Measurements from ENCODE around the gene KCNK3. TPM values are rescaled to one million over a fixed set of nuclear protein-coding genes. Genes with fewer than 3 reads are reported as not detected.

KCNK3 gene
- total and polyA plus RNA-seq, 4 donors: 6.7 to 29.9 (median 20.0) TPM

DNA sequence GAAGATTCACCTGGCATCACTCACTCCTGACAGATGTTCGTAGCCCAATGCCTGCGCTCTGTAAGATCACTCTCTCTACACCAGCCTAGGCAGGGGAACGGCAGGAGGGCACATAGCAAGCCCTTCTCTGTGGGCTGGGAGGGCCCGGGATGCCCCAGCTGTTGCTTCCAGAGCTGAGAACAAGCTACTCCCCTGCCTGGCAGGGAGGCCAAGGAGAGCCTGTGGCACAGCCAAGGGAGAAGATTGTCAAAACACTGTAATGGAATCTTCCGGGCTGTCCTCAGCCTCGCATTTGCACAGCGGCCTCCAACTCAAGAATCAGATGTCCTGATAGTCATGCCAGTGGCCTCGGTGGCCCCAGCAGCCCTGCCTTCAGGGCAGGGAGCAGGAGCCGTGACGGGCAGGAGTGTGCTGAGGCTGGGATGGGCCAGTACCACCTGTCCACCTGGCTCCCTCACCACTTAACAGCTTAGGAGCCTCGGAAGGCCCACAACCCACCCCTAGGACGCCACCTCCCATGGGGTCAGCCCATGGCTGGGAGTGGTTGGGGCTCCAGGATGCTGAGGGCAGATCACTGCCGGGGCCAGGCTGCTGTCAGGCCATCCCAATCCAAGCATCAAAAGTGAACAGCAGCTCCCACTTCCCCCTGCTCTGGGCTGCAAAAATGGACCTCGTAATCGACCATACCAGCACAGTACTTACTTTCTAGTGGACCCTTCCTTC, 49.7 kb downstream of the KCNK3 start:
- DNase-seq (no peak), ATAC-seq (ENCODE audit: insufficient read depth, low FRiP score) (no peak)
- TF ChIP-seq, protein P1, sequence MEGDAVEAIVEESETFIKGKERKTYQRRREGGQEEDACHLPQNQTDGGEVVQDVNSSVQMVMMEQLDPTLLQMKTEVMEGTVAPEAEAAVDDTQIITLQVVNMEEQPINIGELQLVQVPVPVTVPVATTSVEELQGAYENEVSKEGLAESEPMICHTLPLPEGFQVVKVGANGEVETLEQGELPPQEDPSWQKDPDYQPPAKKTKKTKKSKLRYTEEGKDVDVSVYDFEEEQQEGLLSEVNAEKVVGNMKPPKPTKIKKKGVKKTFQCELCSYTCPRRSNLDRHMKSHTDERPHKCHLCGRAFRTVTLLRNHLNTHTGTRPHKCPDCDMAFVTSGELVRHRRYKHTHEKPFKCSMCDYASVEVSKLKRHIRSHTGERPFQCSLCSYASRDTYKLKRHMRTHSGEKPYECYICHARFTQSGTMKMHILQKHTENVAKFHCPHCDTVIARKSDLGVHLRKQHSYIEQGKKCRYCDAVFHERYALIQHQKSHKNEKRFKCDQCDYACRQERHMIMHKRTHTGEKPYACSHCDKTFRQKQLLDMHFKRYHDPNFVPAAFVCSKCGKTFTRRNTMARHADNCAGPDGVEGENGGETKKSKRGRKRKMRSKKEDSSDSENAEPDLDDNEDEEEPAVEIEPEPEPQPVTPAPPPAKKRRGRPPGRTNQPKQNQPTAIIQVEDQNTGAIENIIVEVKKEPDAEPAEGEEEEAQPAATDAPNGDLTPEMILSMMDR (IDR thresholded peaks at IDR 0.05; ENCODE audit: control extremely low read depth, extremely low read depth): no peak
- Histone ChIP-seq H3K36me3 (ENCODE audit: control insufficient read depth in 4 of 4, insufficient read depth in 4 of 4, low read length in 4 of 4) (no peaks in the 10 kb centered on the region), H3K4me1 (ENCODE audit: control insufficient read depth in 5 of 5, insufficient read depth in 5 of 5, low read length in 5 of 5) (peaks cover 0 to 26% (median 21%) of the 10 kb centered on the region in 5 donors), H3K9me3 (ENCODE audit: control insufficient read depth in 4 of 4, insufficient read depth in 3 of 4, low read length in 3 of 4) (no peaks in the 10 kb centered on the region), H3K27ac (ENCODE audit: low read depth in 1 of 2, low read length in 1 of 2) (no peak overlapping the region), H3K4me3 (no peak overlapping the region), H3K9ac (ENCODE audit: insufficient read depth in 1 of 2, low read length in 2 of 2) (no peak overlapping the region), H3K27me3 (ENCODE audit: control insufficient read depth in 3 of 3, insufficient read depth in 3 of 3, low read length in 2 of 3) (no peaks in the 10 kb centered on the region)
- 90 to 92% methylated on average over 15 of the region's 15 CpGs for WGBS, 2 donors

DNA sequence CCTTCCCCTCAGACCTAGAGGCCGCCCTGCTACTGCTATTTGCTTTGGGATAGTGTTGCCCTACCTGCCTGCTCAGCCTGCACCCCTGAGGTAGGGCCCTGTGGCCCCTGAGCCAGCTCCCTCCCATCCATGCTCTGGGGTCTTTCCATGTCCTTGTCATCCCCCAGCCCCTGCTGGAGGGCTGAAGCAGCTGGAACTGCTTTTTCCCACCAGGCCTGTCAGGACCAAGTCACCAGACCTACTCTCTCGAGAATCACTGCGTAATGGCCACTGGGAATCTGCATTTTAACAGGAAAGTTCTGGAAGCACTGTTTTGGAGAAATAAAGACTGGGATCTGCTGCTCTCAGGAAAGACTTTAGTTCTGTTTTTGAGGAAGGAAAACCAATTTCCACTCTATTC, 51.3 kb downstream of the KCNK3 start:
- H3K9me3 ChIP-seq (ENCODE audit: control insufficient read depth in 4 of 4, insufficient read depth in 3 of 4, low read length in 3 of 4): no peaks in the 10 kb centered on the region
- H3K9ac ChIP-seq (ENCODE audit: insufficient read depth in 1 of 2, low read length in 2 of 2): peak overlapping the region in 1 of 2 donors; percentile 46
- H3K27ac ChIP-seq (ENCODE audit: low read depth in 1 of 2, low read length in 1 of 2): no peak overlapping the region
- H3K27me3 ChIP-seq (ENCODE audit: control insufficient read depth in 3 of 3, insufficient read depth in 3 of 3, low read length in 2 of 3): no peaks in the 10 kb centered on the region
- ATAC-seq (ENCODE audit: insufficient read depth, low FRiP score) (no peak), DNase-seq (peak in 2 of 3 donors; percentile 56 to 62)
- no peaks in the 10 kb centered on the region for H3K36me3 ChIP-seq (ENCODE audit: control insufficient read depth in 4 of 4, insufficient read depth in 4 of 4, low read length in 4 of 4)
- 88 to 92% methylated on average over 3 of the region's 3 CpGs for WGBS, 2 donors
- peaks cover 0 to 26% (median 21%) of the 10 kb centered on the region in 5 donors for H3K4me1 ChIP-seq (ENCODE audit: control insufficient read depth in 5 of 5, insufficient read depth in 5 of 5, low read length in 5 of 5)
- H3K4me3 ChIP-seq: no peak overlapping the region
- TF ChIP-seq, protein P1 (IDR thresholded peaks at IDR 0.05; ENCODE audit: control extremely low read depth, extremely low read depth): no peak

DNA sequence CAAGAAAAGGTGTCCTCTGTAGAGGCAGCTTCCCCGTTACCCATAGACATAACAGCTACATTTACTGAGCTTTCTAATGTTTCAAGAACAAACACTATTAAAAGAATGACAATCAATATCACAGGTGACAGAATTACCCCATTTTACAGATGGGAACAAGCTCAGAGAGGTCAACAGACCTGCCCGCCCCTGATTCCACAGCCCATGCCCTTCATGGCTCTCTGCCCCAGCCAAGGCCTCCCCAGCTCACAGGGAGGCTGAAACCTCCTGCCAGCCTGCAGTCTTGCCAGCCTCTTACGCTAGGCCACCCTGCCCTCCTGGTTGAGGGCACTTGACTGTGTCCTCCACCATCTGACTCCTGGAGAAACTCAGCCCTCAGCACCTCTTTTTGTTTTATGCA, 52.4 kb downstream of the KCNK3 start:
- H3K9me3 ChIP-seq (ENCODE audit: control insufficient read depth in 4 of 4, insufficient read depth in 3 of 4, low read length in 3 of 4): no peaks in the 10 kb centered on the region
- TF ChIP-seq, protein P1 (IDR thresholded peaks at IDR 0.05; ENCODE audit: control extremely low read depth, extremely low read depth): no peak
- H3K36me3 ChIP-seq (ENCODE audit: control insufficient read depth in 4 of 4, insufficient read depth in 4 of 4, low read length in 4 of 4): no peaks in the 10 kb centered on the region
- no peak for ATAC-seq (ENCODE audit: insufficient read depth, low FRiP score)
- peaks cover 0 to 26% (median 21%) of the 10 kb centered on the region in 5 donors for H3K4me1 ChIP-seq (ENCODE audit: control insufficient read depth in 5 of 5, insufficient read depth in 5 of 5, low read length in 5 of 5)
- no peak overlapping the region for H3K4me3 ChIP-seq
- no peak overlapping the region for H3K27ac ChIP-seq (ENCODE audit: low read depth in 1 of 2, low read length in 1 of 2)
- WGBS, 2 donors: 88 to 96% methylated on average over 3 of the region's 3 CpGs
- H3K27me3 ChIP-seq (ENCODE audit: control insufficient read depth in 3 of 3, insufficient read depth in 3 of 3, low read length in 2 of 3): no peaks in the 10 kb centered on the region
- no peak for DNase-seq
- no peak overlapping the region for H3K9ac ChIP-seq (ENCODE audit: insufficient read depth in 1 of 2, low read length in 2 of 2)

All from lung (tissue), 12 donors.